Glutamatergic neuron (in vitro differentiated cells): ENCODE data around the gene CALM3. TPM values are rescaled to one million over a fixed set of nuclear protein-coding genes. Genes with fewer than 3 reads are reported as not detected.

Experiments
- DNase-seq: peaks from one replicate; pipeline ENCODE4 v3.0.0; 2022
- H3K27ac Mint-ChIP-seq: one replicate; pipeline ENCODE4 v1.8.0; 2020; ENCODE audit warnings: mild to moderate bottlenecking, mixed read lengths, inconsistent platforms; ENCODE audit not compliant: unreplicated experiment
- H3K27me3 Mint-ChIP-seq: one replicate; pipeline ENCODE4 v1.8.0; 2020; ENCODE audit warnings: mild to moderate bottlenecking, moderate library complexity, mixed read lengths, inconsistent platforms; ENCODE audit not compliant: unreplicated experiment
- H3K36me3 Mint-ChIP-seq: one replicate; pipeline ENCODE4 v1.8.0; 2020; ENCODE audit warnings: mild to moderate bottlenecking, mixed read lengths, inconsistent platforms; ENCODE audit not compliant: unreplicated experiment
- H3K4me1 Mint-ChIP-seq: one replicate; pipeline ENCODE4 v1.8.0; 2020; ENCODE audit warnings: mild to moderate bottlenecking, low read depth, mixed read lengths, inconsistent platforms; ENCODE audit not compliant: unreplicated experiment
- H3K4me3 Mint-ChIP-seq: one replicate; pipeline ENCODE4 v1.8.0; 2020; ENCODE audit warnings: mild to moderate bottlenecking, mixed read lengths, inconsistent platforms; ENCODE audit not compliant: unreplicated experiment
- H3K9me3 Mint-ChIP-seq: one replicate; pipeline ENCODE4 v1.8.0; 2020; ENCODE audit warnings: mild to moderate bottlenecking, moderate library complexity, mixed read lengths, inconsistent platforms; ENCODE audit not compliant: unreplicated experiment
- CTCF ChIP-seq: fragments of 200-600 bp; sonication (generic); IDR thresholded peaks from one replicate; pipeline ENCODE4 v1.5.0; 2021; ENCODE audit not compliant: partially characterized antibody, unreplicated experiment
- total RNA-seq: library from RNA; stranded (reverse); fragmentation: NEBNext Ultra II Directional; extraction: Animal tissue kit (Norgen Biotek cat#: 25700); gene quantifications from one replicate; pipeline ENCODE4 v1.2.1, GENCODE V29; 2021; ENCODE audit not compliant: unreplicated experiment

CALM3 gene
- total RNA-seq, 1 donor from 2014 or later = 845 TPM

DNA sequence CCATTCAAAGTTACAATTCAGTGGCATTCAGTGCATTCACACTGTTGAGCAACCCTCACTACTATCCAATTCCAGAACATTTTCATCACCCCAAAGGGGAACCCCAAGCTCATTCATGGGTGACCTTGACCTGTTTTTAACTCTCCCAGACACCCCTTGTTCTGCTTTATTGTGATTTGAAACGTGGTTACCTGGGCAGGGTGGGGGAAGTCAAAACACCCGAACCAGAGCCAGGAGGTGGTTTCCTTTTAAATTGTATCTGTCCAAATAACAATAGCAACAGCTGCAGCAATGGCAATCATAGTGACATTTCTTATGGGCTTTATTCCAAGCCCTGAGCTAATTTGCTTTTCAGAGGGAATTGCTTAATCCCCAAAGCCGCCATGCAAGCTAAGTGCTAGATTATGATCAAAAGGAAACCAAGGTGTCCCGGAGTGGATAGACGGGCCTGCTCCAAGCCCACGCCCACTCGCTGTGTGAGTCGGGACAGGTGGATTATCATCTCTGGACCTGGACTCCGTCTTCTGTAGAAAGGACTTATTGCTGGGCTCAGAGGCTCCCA lies 17.6 kb downstream of the CALM3 start:
- H3K4me1 Mint-ChIP-seq = peaks cover 28% of the 10 kb centered on the region
- no peak overlapping the region for H3K4me3 Mint-ChIP-seq
- no peaks in the 10 kb centered on the region for H3K36me3 Mint-ChIP-seq
- H3K27me3 Mint-ChIP-seq = peaks cover 4% of the 10 kb centered on the region
- TF ChIP-seq CTCF = no peak
- DNase-seq = no peak
- H3K27ac Mint-ChIP-seq = no peak overlapping the region
- H3K9me3 Mint-ChIP-seq = peaks cover 5% of the 10 kb centered on the region

DNA sequence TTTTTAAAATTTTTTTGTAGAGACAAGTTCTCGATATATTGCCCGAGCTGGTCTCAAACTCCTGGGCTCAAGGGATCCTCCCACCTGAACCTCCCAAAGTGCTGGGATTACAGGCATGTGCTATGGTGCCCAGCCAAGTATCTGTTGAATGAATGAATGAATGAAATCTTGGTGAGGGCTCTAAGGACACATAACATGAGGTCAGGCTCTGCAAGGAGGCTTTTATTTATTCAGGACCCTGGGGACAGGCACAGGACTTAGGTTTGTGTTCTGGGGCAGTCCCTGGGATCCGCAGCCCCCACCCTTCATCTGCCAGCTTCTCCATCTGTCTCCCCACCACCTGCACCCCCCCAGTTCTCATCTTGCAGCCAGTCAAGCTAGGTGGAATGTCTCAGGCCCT lies 19.1 kb downstream of the CALM3 start:
- Mint-ChIP-seq H3K36me3 (no peaks in the 10 kb centered on the region), H3K4me1 (peaks cover 24% of the 10 kb centered on the region), H3K27ac (peak overlapping the region; percentile 89), H3K9me3 (peaks cover 5% of the 10 kb centered on the region), H3K27me3 (peaks cover 4% of the 10 kb centered on the region), H3K4me3 (peak overlapping the region; percentile 78)
- no peak for DNase-seq
- TF ChIP-seq CTCF = no peak

DNA sequence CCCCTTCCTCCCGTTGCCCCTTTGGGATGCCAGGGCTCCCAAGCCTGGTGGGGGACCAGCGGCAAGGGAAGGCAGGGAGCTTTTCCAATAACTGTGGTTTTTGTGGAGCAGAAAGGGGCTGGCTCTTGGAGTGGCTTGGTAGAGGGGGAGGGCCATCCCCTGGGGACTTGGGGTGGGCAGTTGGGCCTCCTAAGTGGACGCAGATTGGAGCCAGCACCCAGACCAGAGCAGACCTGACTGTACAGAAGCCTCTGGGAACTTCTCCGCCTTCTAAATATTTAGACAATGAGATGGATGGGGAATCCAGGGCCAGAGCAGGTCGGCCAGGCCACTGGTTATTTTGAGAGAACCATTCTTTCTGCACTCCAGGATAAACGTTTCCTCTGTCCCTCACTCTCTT lies 19.6 kb downstream of the CALM3 start:
- Mint-ChIP-seq H3K36me3 (no peaks in the 10 kb centered on the region), H3K27ac (peak overlapping the region; percentile 89), H3K4me1 (peaks cover 24% of the 10 kb centered on the region), H3K27me3 (peaks cover 4% of the 10 kb centered on the region), H3K9me3 (peaks cover 5% of the 10 kb centered on the region), H3K4me3 (peak overlapping the region; percentile 78)
- DNase-seq = peak; percentile 59
- TF ChIP-seq CTCF = no peak

- H3K4me1 Mint-ChIP-seq = peaks cover 23% of the 10 kb centered on the region
- peaks cover 4% of the 10 kb centered on the region for H3K27me3 Mint-ChIP-seq
- no peak for TF ChIP-seq CTCF
- peaks cover 2% of the 10 kb centered on the region for H3K9me3 Mint-ChIP-seq
- peak overlapping the region; percentile 78 for H3K4me3 Mint-ChIP-seq
- H3K36me3 Mint-ChIP-seq = no peaks in the 10 kb centered on the region
- no peak for DNase-seq
- peak overlapping the region; percentile 89 for H3K27ac Mint-ChIP-seq
These were observed 20.3 kb downstream of the CALM3 start for GRCh38 chr19:46621191-46622117.

- no peaks in the 10 kb centered on the region for H3K27me3 Mint-ChIP-seq
- H3K9me3 Mint-ChIP-seq = peaks cover 3% of the 10 kb centered on the region
- no peak overlapping the region for H3K27ac Mint-ChIP-seq
- H3K4me1 Mint-ChIP-seq = peaks cover 19% of the 10 kb centered on the region
- H3K36me3 Mint-ChIP-seq = no peaks in the 10 kb centered on the region
- H3K4me3 Mint-ChIP-seq = no peak overlapping the region
- no peak for TF ChIP-seq CTCF
- no peak for DNase-seq
These were observed 21.0 kb downstream of the CALM3 start for GRCh38 chr19:46622118-46622446.
